ENCODE data around the gene NDOR1.

The NDOR1 gene

DNA sequence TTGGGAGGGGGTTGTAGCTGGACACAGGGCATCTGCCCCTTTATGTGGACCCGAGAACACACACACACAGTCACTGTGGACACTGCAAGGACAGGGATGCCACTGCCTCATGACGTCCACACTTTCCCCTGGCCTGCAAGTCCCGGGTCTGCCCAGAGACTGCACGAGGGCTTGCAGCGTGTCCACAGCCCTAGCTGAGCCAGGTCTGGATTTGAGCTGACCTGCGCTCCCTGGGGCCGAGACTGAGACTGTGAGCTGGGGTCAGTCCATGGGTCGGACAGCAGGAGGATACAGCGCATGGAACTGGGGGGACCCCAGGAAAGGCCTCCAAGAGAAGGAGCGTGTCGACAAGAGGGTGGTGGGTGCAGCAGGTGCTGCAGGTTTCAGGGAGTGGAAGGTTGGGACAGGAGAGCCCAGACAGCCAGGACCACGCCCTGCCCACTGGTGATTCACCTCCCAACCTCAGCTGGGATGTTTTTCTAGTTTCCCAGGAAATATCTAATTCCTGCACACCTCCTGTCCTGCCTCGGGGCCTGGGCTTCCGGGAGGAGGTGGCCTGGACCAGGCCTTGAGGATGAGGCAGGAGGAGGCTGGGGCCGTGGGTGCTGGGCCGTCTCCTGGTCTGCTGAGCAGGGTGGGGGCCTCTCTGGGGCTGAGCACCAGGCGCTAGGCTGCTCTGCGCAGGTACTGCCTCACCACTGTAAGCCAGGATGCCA lies 21.0 kb downstream of the NDOR1 start:
- H3K4me3 ChIP-seq (ENCODE audit: control insufficient read depth, low read depth, low read length) = no peak overlapping the region
- TF ChIP-seq, protein P1, sequence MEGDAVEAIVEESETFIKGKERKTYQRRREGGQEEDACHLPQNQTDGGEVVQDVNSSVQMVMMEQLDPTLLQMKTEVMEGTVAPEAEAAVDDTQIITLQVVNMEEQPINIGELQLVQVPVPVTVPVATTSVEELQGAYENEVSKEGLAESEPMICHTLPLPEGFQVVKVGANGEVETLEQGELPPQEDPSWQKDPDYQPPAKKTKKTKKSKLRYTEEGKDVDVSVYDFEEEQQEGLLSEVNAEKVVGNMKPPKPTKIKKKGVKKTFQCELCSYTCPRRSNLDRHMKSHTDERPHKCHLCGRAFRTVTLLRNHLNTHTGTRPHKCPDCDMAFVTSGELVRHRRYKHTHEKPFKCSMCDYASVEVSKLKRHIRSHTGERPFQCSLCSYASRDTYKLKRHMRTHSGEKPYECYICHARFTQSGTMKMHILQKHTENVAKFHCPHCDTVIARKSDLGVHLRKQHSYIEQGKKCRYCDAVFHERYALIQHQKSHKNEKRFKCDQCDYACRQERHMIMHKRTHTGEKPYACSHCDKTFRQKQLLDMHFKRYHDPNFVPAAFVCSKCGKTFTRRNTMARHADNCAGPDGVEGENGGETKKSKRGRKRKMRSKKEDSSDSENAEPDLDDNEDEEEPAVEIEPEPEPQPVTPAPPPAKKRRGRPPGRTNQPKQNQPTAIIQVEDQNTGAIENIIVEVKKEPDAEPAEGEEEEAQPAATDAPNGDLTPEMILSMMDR (IDR thresholded peaks at IDR 0.05; ENCODE audit: control insufficient read depth, insufficient read depth, low read depth, low read length, missing control alignments) = no peak
- DNase-seq (ENCODE audit: low read depth) = no peak

DNA sequence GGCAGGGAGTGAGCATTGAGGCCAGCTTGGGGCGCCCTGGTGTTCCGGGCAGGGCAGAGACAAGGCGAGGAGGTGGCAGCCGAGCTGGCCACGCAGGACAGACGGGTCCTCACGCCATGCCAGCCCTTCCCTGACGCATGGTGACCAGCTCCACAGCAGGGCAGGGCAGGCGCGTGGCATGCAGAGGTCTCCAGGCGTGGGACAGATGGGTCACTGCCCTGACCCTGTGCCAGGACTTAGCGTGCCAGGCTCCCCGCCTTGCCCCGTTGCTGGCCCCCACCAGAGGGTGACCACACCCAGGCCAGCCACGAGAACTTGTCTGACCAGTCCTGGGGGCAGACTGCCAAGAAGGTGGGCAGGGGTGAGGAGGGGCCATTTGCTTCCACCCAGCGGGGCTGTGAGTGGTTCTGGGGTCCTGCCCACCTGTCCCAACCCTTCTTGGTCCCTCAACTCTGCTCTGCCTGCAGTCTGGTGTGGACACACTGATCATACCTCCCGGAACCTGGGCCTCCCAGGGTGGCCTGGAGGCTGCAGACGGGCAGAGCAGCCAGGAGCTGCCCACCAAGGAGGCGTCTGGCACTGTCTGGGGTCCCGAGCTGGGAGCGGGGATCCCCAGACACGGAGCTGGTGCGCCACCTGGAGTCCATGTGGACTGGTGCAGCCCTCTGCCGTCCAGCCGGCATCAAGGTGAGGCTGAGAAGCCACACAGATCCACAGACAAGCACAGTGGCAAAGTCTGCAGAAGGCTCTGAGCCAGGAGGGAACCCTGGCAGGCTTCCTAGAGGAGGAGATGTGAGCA lies 21.8 kb downstream of the NDOR1 start, which contains the start of gene RNF224:
TSS of gene RNF224 (plus strand) at position 449 of the 799 bp plus-strand sequence. CDS start 834 bp downstream, outside the sequence.
- H3K4me3 ChIP-seq (ENCODE audit: control insufficient read depth, low read depth, low read length) = no peak within 1 kb of the TSS
- no peak for DNase-seq (ENCODE audit: low read depth)
- TF ChIP-seq, protein P1 (IDR thresholded peaks at IDR 0.05; ENCODE audit: control insufficient read depth, insufficient read depth, low read depth, low read length, missing control alignments) = peak; percentile 92

DNA sequence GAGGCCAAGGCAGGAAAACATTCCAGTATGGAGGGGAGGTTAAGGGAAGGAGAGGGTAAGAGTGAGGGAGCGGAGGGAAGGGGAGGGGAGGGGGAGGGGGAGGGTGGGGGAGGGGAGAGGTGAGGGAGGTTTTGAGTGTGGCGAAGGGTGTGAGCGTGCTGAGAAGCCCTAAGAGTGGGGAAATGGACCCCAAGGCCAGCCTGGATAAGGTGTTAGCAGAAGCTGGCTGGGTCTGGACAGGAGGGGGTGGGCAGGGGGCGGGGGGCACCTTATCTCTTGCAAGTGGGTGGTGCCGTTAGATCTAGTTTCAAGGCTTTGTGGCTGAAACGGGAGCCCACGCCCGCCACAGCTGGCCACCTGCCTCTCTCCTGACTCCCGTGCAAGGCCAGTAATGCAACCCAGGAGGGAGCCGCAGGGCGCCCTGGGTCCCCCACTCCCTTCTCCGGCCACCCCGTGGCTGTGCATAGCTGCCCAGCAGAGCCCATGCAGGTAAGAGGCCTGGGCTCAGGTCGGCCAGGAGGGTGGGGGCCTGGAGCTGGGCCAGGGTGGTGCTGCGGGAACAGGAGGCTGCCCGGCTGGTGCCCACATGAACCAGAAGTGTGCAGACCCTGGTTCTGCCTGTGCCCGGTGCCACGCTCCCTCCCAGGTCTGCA lies 22.5 kb downstream of the NDOR1 start:
- TF ChIP-seq, protein P1 (IDR thresholded peaks at IDR 0.05; ENCODE audit: control insufficient read depth, insufficient read depth, low read depth, low read length, missing control alignments) = no peak
- DNase-seq (ENCODE audit: low read depth) = no peak
- no peak overlapping the region for H3K4me3 ChIP-seq (ENCODE audit: control insufficient read depth, low read depth, low read length)

DNA sequence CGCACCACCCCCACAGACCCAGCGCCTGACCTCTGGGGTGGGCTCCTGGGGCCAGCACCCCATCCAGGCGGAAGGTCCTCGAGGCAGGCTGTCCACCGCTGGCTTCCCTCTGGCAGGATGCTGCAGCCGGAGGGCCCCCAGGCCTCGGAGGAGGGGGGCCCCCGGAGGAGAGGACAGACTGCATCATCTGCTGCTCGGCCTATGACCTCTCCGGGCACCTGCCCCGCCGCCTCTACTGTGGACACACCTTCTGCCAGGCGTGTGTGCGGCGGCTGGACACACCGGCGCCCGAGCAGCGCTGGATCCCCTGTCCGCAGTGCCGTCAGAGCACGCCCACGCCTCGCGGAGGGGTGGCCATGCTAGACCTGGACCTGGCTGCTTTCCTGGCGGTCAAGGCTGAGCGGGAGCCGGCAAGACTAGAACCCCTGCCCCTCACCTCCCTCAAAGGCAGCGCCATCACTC lies 23.0 kb downstream of the NDOR1 start:
- TF ChIP-seq, protein P1 (IDR thresholded peaks at IDR 0.05; ENCODE audit: control insufficient read depth, insufficient read depth, low read depth, low read length, missing control alignments) = no peak

DNA sequence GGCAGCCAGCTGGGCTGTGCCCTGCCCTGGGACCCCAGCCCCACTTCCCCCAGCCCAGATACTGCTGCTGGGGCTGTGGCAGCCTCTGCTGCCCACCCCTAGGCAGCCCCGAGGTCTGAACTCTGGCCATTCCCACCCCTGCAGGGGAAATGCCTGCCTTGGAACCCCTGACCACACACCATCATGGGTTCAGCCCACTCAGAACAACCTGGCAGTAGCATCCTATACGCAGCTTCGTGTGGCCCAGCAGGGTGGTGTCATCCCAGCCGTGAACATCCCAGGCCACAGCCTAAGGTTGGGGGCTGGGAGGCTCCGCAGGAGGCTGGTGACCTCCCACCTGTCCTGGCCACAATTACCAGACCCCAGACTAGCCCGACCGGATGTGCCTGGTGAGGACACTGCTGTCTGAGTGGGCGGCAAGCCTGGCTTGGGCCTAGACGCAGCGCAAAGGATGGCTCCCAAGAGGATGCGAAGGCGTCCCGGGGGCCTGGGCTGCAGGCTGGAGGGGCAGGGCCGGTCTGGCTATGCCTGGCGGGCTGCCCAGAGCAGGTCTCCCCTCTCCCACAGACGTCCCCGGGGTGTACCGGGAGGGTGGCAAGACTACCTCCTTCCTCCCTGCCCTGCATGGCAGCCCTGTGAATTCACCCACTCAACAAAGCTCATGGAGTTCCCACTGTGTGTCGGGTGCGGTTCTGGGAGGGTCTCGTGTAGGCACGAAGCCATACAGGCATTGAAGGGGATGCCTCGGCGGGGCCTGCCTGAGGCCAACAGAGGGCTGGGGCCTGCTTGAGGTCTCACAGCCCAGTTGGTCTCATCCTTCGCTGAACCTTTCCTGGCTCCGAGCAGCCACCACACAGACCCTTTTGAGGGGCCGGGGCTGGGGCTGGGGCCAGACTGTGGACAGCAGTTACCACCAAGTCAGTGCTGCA lies 23.7 kb downstream of the NDOR1 start:
- no peak for DNase-seq (ENCODE audit: low read depth)
- H3K4me3 ChIP-seq (ENCODE audit: control insufficient read depth, low read depth, low read length) = no peak overlapping the region
- TF ChIP-seq, protein P1 (IDR thresholded peaks at IDR 0.05; ENCODE audit: control insufficient read depth, insufficient read depth, low read depth, low read length, missing control alignments) = no peak

More for the DNA sequence above, 23.0 kb downstream of the NDOR1 start:
- no peak for DNase-seq (ENCODE audit: low read depth)
- H3K4me3 ChIP-seq (ENCODE audit: control insufficient read depth, low read depth, low read length) = no peak overlapping the region

Data from AG09309 (cell line).